Measurements from ENCODE around the gene TOGARAM2.

DNA sequence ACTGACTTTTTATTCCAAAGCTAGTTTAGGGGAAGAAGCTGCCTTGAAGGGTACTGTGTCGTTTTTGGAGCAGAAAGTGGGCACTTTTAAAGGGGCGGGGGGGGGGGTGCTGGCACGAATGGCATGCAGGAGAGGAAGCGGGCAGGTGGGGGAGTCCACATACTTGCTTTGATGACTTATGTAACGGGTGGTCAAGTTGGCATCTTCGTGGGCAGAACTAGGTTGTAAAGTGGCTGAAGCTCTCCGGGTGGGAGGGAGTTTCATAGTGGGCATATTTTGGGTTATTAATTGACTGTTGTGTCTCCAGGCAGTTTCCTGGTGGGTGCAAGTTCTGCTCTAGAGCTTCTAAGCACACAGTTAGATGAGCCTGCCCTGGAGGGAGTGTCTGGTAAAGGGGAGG, 73.3 kb downstream of the TOGARAM2 start:
- no peak for TF ChIP-seq TAF1 (IDR thresholded peaks at IDR 0.05; ENCODE audit: low read depth, low read length)
- TF ChIP-seq SPI1 (IDR thresholded peaks at IDR 0.05; ENCODE audit: low read depth, low read length), result no peak
- TF ChIP-seq POLR2A (IDR thresholded peaks at IDR 0.05; ENCODE audit: low read depth, low read length), result no peak

Measured in GM12891 (cell line).